HepG2 (cell line): ENCODE data around the gene MRPL18. TPM values are rescaled to one million over a fixed set of nuclear protein-coding genes. Genes with fewer than 3 reads are reported as not detected.
A peak's percentile ranks its signal among the peaks of the same experiment; 100 is the strongest.

Experiments used
- CHCHD3 ChIP-seq: sonication (generic); formaldehyde crosslinking; IDR thresholded peaks from 2 replicates; pipeline ENCODE4 v1.8.0; 2022; ENCODE audit warnings: mild to moderate bottlenecking, missing genetic modification reagents, moderate library complexity
- CREBL2 ChIP-seq: sonication (generic); formaldehyde crosslinking; IDR thresholded peaks from 2 replicates; pipeline ENCODE4 v1.8.1; 2023; ENCODE audit warnings: missing genetic modification reagents, mild to moderate bottlenecking, borderline replicate concordance
- E2F2 ChIP-seq: sonication (generic); formaldehyde crosslinking; IDR thresholded peaks from 2 replicates; pipeline ENCODE4 v1.4.0; 2020; ENCODE audit warnings: missing genetic modification reagents, borderline replicate concordance
- MYNN ChIP-seq: sonication (generic); formaldehyde crosslinking; IDR thresholded peaks from 2 replicates; pipeline ENCODE4 v1.4.0; 2020; ENCODE audit warnings: mild to moderate bottlenecking, low read depth, missing genetic modification reagents
- NR2F2 ChIP-seq: IDR thresholded peaks from 2 replicates; pipeline ENCODE4 v1.6.1; 2012; ENCODE audit warnings: low read depth, inconsistent platforms, borderline replicate concordance
- POLR2AphosphoS5 ChIP-seq: IDR thresholded peaks from 2 replicates; pipeline ENCODE4 v1.6.1; 2012; ENCODE audit warnings: low read depth, low read length
- RORA ChIP-seq: sonication (generic); formaldehyde crosslinking; IDR thresholded peaks from 2 replicates; pipeline ENCODE4 v1.5.0; 2020; ENCODE audit warnings: mild to moderate bottlenecking, missing genetic modification reagents, moderate library complexity
- SNAPC2 ChIP-seq: sonication (generic); formaldehyde crosslinking; IDR thresholded peaks from 2 replicates; pipeline ENCODE4 v1.8.1; 2022; ENCODE audit warnings: mild to moderate bottlenecking, missing genetic modification reagents
- TOPORS ChIP-seq: sonication (generic); formaldehyde crosslinking; IDR thresholded peaks from 2 replicates; pipeline ENCODE4 v1.8.0; 2023; ENCODE audit warnings: mild to moderate bottlenecking, missing genetic modification reagents
- ZFAT ChIP-seq: sonication (generic); formaldehyde crosslinking; conservative IDR thresholded peaks from 2 replicates; pipeline ENCODE4 v1.8.1; 2023; ENCODE audit warnings: missing genetic modification reagents, inconsistent platforms
- ZFP91 ChIP-seq: sonication (generic); formaldehyde crosslinking; IDR thresholded peaks from 2 replicates; pipeline ENCODE4 v1.9.0; 2022; ENCODE audit warnings: missing genetic modification reagents, mild to moderate bottlenecking, borderline replicate concordance
- ZNF205 ChIP-seq: IDR thresholded peaks from 2 replicates; pipeline ENCODE4 v1.6.1; 2018; ENCODE audit warnings: missing biosample characterization, missing genetic modification reagents
- ZNF207 ChIP-seq: fragments of 450-650 bp; IDR thresholded peaks from 2 replicates; pipeline ENCODE4 v1.6.1; 2016; ENCODE audit warnings: antibody characterized with exemption, borderline replicate concordance
- ZNF790 ChIP-seq: sonication (generic); formaldehyde crosslinking; IDR thresholded peaks from 2 replicates; pipeline ENCODE4 v1.8.0; 2022; ENCODE audit warnings: missing genetic modification reagents, mild to moderate bottlenecking, borderline replicate concordance
- polyA plus RNA-seq, 8 experiments: library from polyadenylated mRNA; depleted of rRNA in 3 of 8; stranded (reverse) in 7 of 8; unstranded in 1 of 8; fragments of >200 nt; fragmentation: Illumina TruSeq in 4 of 8; extraction: Trizol in 4 of 8; gene quantifications; 2 replicates each; pipeline versions ENCODE4 v1.2.1 to v1.2.3, GENCODE V29; 2011 to 2016; ENCODE audit warnings: low read depth in 4 of 8, missing spikeins in 1 of 8, mixed read lengths in 1 of 8; ENCODE audit not compliant: insufficient read depth in 1 of 8
- total RNA-seq, 5 experiments: library from RNA; depleted of rRNA; stranded (reverse); fragments of >200 nt; fragmentation: Illumina TruSeq; extraction: Trizol; gene quantifications; 2 replicates each; pipeline ENCODE4 v1.2.3, GENCODE V29; 2016; ENCODE audit warnings: low read depth in 1 of 5
- TF ChIP-seq, protein P1 (sequence below): IDR thresholded peaks from 2 replicates; pipeline ENCODE4 v1.4.0; 2020; ENCODE audit warnings: mild to moderate bottlenecking, missing genetic modification reagents
- TF ChIP-seq, protein P2 (sequence below): sonication (generic); formaldehyde crosslinking; IDR thresholded peaks from 2 replicates; pipeline ENCODE4 v1.8.0; 2022; ENCODE audit warnings: missing genetic modification reagents, mild to moderate bottlenecking, moderate library complexity, borderline replicate concordance
- TF ChIP-seq, protein P3 (sequence below): IDR thresholded peaks from 2 replicates; pipeline ENCODE4 v1.6.1; 2016; ENCODE audit warnings: low read depth, control low read depth

Gene MRPL18
- total and polyA plus RNA-seq, 2 of the 13 experiments (the other 11 are each of a cell fraction or from before 2014, with no cell fraction given), result 85.6 to 176 TPM

GRCh38 chr6:159762681-159763293 lies 27.5 kb upstream of the MRPL18 start (continued):
- no peak; the same call in 1 of the 2 replicates for TF ChIP-seq CREBL2 (CRISPR knock-in tag)
- TF ChIP-seq, protein P1, sequence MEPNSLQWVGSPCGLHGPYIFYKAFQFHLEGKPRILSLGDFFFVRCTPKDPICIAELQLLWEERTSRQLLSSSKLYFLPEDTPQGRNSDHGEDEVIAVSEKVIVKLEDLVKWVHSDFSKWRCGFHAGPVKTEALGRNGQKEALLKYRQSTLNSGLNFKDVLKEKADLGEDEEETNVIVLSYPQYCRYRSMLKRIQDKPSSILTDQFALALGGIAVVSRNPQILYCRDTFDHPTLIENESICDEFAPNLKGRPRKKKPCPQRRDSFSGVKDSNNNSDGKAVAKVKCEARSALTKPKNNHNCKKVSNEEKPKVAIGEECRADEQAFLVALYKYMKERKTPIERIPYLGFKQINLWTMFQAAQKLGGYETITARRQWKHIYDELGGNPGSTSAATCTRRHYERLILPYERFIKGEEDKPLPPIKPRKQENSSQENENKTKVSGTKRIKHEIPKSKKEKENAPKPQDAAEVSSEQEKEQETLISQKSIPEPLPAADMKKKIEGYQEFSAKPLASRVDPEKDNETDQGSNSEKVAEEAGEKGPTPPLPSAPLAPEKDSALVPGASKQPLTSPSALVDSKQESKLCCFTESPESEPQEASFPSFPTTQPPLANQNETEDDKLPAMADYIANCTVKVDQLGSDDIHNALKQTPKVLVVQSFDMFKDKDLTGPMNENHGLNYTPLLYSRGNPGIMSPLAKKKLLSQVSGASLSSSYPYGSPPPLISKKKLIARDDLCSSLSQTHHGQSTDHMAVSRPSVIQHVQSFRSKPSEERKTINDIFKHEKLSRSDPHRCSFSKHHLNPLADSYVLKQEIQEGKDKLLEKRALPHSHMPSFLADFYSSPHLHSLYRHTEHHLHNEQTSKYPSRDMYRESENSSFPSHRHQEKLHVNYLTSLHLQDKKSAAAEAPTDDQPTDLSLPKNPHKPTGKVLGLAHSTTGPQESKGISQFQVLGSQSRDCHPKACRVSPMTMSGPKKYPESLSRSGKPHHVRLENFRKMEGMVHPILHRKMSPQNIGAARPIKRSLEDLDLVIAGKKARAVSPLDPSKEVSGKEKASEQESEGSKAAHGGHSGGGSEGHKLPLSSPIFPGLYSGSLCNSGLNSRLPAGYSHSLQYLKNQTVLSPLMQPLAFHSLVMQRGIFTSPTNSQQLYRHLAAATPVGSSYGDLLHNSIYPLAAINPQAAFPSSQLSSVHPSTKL (CRISPR knock-in tag), result peak; percentile 81
- no peak for TF ChIP-seq ZFAT (CRISPR knock-in tag)
- peak; percentile 97 for TF ChIP-seq ZNF205 (CRISPR knock-in tag)
- TF ChIP-seq TOPORS (CRISPR knock-in tag), result 0 out of 2 replicates have a peak, but pooled peaks have one; percentile 58
- TF ChIP-seq ZFP91 (CRISPR knock-in tag), result peak; percentile 84
- peak; percentile 67; the same call in 1 of the 2 replicates for TF ChIP-seq CHCHD3 (CRISPR knock-in tag)
- no peak for TF ChIP-seq ZNF207
- no peak for TF ChIP-seq RORA
- TF ChIP-seq MYNN, result no peak
- TF ChIP-seq ZNF790 (CRISPR knock-in tag), result no peak
- TF ChIP-seq E2F2, result peak; percentile 31; the same call in 1 of the 2 replicates
- TF ChIP-seq, protein P2, sequence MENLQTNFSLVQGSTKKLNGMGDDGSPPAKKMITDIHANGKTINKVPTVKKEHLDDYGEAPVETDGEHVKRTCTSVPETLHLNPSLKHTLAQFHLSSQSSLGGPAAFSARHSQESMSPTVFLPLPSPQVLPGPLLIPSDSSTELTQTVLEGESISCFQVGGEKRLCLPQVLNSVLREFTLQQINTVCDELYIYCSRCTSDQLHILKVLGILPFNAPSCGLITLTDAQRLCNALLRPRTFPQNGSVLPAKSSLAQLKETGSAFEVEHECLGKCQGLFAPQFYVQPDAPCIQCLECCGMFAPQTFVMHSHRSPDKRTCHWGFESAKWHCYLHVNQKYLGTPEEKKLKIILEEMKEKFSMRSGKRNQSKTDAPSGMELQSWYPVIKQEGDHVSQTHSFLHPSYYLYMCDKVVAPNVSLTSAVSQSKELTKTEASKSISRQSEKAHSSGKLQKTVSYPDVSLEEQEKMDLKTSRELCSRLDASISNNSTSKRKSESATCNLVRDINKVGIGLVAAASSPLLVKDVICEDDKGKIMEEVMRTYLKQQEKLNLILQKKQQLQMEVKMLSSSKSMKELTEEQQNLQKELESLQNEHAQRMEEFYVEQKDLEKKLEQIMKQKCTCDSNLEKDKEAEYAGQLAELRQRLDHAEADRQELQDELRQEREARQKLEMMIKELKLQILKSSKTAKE (CRISPR knock-in tag), result peak; percentile 30; the same call in 1 of the 2 replicates
- TF ChIP-seq, protein P3, sequence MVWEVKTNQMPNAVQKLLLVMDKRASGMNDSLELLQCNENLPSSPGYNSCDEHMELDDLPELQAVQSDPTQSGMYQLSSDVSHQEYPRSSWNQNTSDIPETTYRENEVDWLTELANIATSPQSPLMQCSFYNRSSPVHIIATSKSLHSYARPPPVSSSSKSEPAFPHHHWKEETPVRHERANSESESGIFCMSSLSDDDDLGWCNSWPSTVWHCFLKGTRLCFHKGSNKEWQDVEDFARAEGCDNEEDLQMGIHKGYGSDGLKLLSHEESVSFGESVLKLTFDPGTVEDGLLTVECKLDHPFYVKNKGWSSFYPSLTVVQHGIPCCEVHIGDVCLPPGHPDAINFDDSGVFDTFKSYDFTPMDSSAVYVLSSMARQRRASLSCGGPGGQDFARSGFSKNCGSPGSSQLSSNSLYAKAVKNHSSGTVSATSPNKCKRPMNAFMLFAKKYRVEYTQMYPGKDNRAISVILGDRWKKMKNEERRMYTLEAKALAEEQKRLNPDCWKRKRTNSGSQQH, result peak; percentile 5; the same call in 1 of the 2 replicates
- no peak for TF ChIP-seq SNAPC2 (CRISPR knock-in tag)
- no peak for TF ChIP-seq POLR2AphosphoS5
- TF ChIP-seq NR2F2, result peak; percentile 71; the same call in 1 of the 2 replicates
